HG03432 (cell line): ENCODE results near the gene C2CD3.
"Not testable (repeated sequence)": the region's sequence is repeated elsewhere in the genome, so short reads cannot be mapped to it uniquely, and the experiment has no call there.

Experiments used
- ATAC-seq: cut with Tn5 transposase; IDR thresholded peaks from one replicate; pipeline ENCODE4 v1.9.1; 2021; ENCODE audit warnings: mild to moderate bottlenecking, moderate library complexity; ENCODE audit not compliant: unreplicated experiment

C2CD3 gene

DNA sequence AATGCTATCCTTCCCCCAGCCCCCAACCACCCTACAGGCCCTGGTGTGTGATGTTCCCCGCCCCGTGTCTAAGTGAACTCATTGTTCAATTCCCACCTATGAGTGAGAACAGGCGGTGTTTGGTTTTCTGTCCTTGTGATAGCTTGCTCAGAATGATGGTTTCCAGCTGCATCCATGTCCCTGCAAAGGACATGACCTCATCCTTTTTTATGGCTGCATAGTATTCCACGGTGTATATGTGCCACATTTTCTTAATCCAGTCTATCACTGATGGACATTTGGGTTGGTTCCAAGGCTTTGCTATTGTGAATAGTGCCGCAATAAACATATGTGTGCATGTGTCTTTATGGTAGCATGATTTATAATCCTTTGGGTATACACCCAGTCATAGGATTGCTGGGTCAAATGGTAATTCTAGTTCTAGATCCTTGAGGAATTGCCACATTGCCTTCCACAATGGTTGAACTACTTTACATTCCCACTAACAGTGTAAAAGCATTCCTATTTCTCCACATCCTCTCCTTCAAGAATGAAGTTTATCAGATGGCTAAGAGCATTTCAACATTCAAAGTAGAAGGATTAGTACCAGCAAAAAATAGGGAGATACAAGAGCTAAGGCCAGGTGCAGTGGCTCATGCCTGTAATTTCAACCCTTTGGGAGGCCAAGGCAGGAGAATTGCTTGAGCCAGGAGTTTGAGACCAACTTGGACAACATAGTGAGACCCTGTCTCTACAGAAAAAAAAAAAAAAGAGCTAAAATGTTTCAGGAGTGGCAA, 50.4 kb downstream of the C2CD3 start:
- ATAC-seq, result not testable (repeated sequence)

- ATAC-seq, result no peak
Measured at GRCh38 chr11:74116719-74117118, 54.1 kb downstream of the C2CD3 start.

DNA sequence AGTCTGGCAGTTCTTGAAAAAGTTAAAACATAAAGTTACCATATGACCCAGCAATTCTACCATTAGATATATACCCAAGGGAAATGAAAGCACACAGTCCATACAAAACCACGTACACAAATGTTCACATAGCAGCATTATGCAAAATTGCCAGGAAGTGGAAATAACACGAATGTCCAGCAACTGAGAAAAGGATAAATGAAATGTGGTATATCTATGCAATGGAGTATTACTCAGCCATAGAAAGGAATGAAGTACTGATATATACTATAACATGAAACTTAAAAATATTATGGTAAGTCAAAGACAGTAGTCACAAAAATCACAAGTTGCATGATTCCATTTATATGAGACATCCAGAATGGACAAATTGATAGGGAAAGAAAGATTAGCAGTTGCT, 57.9 kb downstream of the C2CD3 start:
- ATAC-seq, result no peak

GRCh38 chr11:74106124-74106523, 64.7 kb downstream of the C2CD3 start:
- ATAC-seq, result no peak

DNA sequence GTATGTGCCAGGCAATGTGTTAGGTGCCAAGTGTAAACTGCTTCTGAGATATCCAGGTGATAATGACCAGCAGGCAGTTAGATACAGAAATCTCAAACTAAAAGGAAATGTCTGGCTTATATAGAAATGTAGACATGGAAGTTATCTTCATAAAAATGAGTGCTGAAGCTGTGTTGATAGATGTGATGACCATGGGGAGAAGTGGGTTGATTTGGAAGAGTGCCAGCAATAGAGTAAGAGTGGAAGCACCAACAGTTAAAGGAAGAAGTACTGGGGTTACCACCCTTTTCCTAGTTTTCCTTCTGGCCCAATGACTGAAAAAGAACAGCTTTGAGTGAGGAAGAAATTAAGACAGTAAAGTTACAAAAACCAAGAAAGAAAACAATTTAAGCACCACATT, 68.5 kb downstream of the C2CD3 start:
- no peak for ATAC-seq

GRCh38 chr11:74100735-74101134, 70.1 kb downstream of the C2CD3 start:
- no peak for ATAC-seq

- no peak for ATAC-seq
Measured at GRCh38 chr11:74100231-74100630, 70.6 kb downstream of the C2CD3 start.

DNA sequence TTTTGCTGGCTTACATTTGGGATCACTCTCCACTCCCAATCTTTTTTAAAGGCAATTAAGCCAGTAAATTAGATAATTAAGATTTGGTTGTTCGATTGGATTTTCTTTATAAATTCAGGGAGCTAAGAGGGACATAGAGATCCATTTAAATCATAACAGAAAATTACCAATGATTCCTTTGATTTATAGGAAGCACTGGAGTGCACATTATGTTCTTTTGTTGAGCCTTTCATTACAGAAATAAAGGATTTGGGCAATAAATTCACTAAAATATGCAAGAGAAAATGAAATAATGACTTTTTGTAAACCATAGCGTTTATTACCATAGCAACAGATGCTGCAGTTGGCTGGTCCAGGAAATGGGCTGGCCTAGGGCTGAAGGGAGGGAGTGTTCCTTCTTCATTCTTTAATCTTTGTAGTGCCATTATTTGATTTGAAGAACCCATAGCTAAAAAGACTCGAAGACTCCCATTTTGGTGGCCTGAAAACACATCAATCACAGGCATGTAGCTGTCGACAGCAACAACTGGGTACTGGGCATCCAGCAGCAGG, 73.0 kb downstream of the C2CD3 start:
- ATAC-seq, result no peak

GRCh38 chr11:74094393-74094792, 76.4 kb downstream of the C2CD3 start:
- no peak for ATAC-seq

- no peak for ATAC-seq
Measured at GRCh38 chr11:74092425-74092824, 78.4 kb downstream of the C2CD3 start.

GRCh38 chr11:74091549-74091948, 79.3 kb downstream of the C2CD3 start:
- no peak for ATAC-seq

GRCh38 chr11:74090701-74091100, 80.1 kb downstream of the C2CD3 start:
- no peak for ATAC-seq

GRCh38 chr11:74086242-74086884, 84.4 kb downstream of the C2CD3 start:
- no peak for ATAC-seq

DNA sequence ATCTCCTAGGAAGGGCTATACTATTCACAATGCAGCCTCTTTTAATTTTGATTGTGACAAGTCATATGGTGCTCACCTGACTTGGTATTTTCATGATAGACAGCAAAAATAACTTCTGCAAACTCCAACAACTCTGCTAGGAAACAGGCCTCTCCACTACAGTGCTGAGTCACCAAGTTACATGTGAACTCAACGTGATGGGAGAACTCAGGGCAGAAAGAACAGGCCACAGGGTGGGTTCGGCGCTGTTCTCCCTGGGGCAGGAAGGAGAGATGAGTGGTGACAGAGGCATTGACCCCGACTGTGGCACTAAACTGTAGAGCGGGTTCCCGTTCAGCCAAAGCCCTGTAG, 85.3 kb downstream of the C2CD3 start:
- no peak for ATAC-seq

DNA sequence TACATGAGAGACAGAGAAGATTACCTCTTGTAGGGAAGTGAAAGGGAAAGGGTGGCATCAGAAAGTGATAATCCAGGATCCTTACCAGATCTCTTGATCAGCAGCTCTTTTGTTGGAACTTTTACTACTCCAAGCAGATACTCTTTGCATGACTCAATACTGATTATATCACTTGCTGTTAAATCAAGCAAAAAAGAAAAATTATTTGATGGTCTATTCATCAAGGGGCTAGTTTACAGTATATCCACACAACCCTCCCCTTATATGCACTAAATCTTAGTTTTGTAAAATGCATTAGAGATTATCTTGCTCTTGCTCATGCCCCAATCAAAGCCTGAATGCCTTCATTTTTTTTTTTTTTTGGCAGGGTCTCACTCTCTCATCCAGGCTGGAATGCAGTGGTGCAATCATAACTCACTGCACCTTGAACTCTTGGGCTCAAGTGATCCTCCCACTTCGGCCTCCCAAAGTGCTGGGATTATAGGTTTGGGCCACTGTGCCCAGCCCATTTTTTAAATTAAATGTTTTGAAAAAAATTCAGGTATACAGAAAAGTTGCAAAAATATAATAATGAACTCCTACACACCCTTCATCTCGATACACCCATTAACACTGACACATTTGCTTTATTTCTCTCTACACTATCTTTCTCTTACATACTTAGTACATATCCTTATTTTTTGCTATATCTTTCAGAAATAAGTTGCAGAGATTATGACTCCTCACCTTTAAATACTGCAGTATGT, 85.8 kb downstream of the C2CD3 start:
- ATAC-seq, result no peak

- not testable (repeated sequence) for ATAC-seq
Measured at GRCh38 chr11:74083927-74084326, 86.9 kb downstream of the C2CD3 start.

DNA sequence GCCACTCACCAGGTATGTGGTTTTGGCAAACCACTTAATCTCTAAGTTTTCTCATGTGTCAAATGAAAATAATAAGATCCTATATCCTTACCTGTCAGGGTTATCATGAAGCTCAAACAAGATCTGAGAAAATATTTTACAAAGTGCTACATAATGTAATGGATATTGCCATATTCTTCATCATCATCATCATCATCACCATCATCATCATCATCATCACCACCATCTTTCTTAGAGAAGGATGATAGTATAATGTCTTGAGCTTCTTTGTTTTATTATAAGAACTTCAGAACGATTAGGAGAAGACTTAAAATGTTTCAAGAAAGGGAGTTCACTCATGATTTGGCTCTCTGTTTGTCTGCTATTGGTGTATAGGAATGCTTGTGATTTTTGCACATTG, 89.4 kb downstream of the C2CD3 start:
- ATAC-seq, result no peak

DNA sequence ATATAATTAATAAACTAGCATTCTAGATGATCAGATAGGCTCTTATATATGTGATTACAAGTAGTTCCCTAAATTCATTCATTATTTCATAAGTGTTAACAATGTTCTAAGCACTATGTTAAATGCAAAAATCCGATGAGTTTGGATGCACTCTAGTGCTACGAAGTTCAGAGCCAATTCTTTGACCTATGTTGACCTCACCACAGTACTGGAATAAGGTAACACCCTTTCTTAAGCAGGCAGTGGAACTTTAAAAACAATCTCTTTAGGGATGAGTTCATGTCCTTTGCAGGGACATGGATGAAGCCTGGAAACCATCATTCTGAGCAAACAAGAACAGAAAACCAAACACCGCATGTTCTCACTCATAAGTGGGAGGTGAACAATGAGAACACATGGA, 93.6 kb downstream of the C2CD3 start:
- no peak for ATAC-seq

GRCh38 chr11:74072721-74073120, 98.1 kb downstream of the C2CD3 start:
- no peak for ATAC-seq

DNA sequence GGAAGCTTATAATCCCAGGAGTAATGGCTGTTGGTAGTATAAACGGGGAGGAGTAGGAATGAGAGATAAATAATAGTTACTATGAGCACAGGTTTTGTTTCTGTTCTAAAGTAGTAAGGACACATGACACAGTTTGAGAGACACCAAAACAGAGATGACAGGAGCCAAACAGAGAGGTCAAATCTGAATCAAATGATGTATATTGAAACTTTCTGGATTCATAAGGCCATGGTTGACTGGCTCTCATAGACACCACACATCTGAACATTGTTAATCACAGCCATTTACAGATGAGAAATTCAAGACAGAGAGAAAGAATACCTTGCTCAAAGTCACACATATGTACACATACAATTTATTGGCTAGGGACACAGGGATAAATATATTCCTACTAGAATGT, 98.5 kb downstream of the C2CD3 start:
- no peak for ATAC-seq

DNA sequence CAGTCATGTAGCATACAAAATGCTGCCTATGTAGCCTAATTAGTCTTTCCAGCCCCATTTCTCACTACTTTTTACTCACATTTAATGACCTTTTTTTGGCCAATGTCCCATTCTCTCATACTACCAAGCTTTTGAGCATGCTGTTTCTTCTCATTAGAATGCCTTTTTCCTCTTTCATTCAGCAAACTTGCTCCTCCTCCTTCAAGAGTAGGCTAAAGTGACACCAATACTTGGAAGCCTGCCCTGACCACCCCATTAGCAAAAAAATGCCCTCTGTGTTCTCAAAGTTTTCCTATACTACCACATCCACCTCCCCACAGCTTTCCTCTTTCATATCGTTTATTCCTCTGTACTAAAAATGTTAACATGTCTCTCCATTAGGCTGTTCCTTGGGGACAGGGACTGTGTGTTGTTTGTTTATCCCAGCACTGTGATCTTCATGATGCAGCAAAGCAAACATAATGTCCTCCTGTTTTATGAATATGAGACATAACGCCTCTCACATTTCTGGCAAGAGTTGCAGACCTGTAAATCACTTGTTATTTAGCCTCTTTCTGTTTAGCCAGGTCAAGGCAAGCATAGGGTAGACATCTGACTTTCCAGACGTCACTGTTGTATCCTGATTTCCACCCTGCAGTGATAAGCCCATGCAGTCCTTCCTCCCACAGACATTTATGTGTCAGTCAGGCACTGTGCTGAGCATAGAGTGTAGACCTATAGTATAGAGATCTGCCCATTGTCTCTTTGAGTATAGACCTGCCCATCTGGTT, 99.9 kb downstream of the C2CD3 start:
- no peak for ATAC-seq
